BE2C (cell line): Measurements from ENCODE around the gene PIM3.

Experiments used
- DNase-seq: peaks from one replicate; pipeline ENCODE4 v3.0.0-alpha.2; 2020
- H3K27me3 ChIP-seq: fragments of 250-450 bp; sonication (Bioruptor Pico); 2 replicates; pipeline ENCODE4 v1.5.1; 2020; ENCODE audit warnings: mild to moderate bottlenecking
- H3K36me3 ChIP-seq: fragments of 250-450 bp; sonication (Bioruptor Pico); 2 replicates; pipeline ENCODE4 v1.5.1; 2020; ENCODE audit warnings: mild to moderate bottlenecking
- H3K4me1 ChIP-seq: fragments of 250-450 bp; sonication (Bioruptor Pico); 2 replicates; pipeline ENCODE4 v1.5.1; 2020
- H3K4me3 ChIP-seq: 2 replicates; pipeline ENCODE4 v1.5.1; 2011; ENCODE audit warnings: low read depth, low read length
- H3K9me3 ChIP-seq: fragments of 250-450 bp; sonication (Bioruptor Pico); 2 replicates; pipeline ENCODE4 v1.5.1; 2020
- CTCF ChIP-seq: IDR thresholded peaks from 2 replicates; pipeline ENCODE4 v1.5.1; 2012; ENCODE audit warnings: mild to moderate bottlenecking, low read depth, low read length

PIM3 gene

GRCh38 chr22:49926916-49927315 is 33.7 kb upstream of the PIM3 start:
- Histone ChIP-seq H3K9me3 (no peaks in the 10 kb centered on the region), H3K27me3 (peaks cover 2% of the 10 kb centered on the region; the same call in 1 of the 2 replicates), H3K4me1 (no peaks in the 10 kb centered on the region), H3K4me3 (no peak overlapping the region), H3K36me3 (no peaks in the 10 kb centered on the region)
- no peak for DNase-seq
- TF ChIP-seq CTCF = no peak

DNA sequence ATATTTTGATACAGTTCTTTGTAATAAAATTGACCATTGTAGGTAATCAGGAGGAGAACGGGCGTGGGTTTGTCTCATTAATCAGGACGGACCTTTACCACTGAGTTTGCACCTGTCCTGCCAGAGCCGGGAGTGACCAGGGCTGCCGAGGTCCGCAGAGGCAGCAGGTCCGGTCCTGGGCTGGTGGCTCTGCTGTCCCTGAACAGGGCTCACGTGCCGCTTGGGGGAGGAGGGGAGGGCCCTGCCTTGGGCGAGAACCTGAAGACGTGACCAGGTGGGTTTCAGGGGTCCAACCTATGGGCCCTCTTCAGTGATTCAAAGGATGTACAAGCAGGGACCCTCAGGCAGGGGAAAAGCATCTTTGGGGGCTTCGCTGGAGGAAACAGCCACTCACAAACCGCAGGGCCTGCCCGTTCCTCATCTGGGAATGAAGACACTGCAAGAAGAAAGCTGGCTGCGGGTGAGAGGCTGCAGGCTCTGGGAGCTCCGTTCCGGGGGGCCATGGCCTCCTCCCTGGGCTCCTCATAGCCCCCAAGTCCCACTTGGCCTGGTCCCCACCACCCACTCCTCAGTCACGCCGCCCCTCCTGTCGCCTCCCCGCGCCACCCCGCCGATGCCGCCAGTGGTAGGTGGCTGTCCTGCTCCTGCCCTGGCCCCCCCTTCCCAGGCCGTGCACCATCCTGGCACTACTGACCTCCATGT is 32.9 kb upstream of the PIM3 start:
- no peak for DNase-seq
- no peak for TF ChIP-seq CTCF
- H3K36me3 ChIP-seq = no peaks in the 10 kb centered on the region
- H3K4me3 ChIP-seq = no peak overlapping the region
- no peaks in the 10 kb centered on the region for H3K4me1 ChIP-seq
- H3K9me3 ChIP-seq = no peaks in the 10 kb centered on the region
- H3K27me3 ChIP-seq = peaks cover 2% of the 10 kb centered on the region; the same call in 1 of the 2 replicates

DNA sequence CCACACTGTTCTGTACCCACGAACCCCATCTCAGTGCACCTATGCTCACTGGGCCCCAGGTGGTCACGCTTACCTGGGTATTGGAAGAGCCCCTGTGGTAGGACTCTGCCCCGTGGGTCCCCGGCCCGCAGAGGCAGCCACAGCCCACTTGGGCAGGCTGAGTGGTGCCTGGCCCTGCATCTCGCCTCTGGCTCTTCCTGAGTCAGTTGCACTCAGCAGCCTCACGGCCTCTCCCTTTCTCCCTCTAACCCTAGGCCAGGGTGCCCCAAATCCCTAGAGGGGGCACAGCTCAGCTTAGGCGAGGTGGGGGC is 32.4 kb upstream of the PIM3 start:
- no peaks in the 10 kb centered on the region for H3K9me3 ChIP-seq
- H3K27me3 ChIP-seq = peaks cover 2% of the 10 kb centered on the region; the same call in 1 of the 2 replicates
- no peak overlapping the region for H3K4me3 ChIP-seq
- no peak for DNase-seq
- no peaks in the 10 kb centered on the region for H3K4me1 ChIP-seq
- no peak for TF ChIP-seq CTCF
- no peaks in the 10 kb centered on the region for H3K36me3 ChIP-seq

DNA sequence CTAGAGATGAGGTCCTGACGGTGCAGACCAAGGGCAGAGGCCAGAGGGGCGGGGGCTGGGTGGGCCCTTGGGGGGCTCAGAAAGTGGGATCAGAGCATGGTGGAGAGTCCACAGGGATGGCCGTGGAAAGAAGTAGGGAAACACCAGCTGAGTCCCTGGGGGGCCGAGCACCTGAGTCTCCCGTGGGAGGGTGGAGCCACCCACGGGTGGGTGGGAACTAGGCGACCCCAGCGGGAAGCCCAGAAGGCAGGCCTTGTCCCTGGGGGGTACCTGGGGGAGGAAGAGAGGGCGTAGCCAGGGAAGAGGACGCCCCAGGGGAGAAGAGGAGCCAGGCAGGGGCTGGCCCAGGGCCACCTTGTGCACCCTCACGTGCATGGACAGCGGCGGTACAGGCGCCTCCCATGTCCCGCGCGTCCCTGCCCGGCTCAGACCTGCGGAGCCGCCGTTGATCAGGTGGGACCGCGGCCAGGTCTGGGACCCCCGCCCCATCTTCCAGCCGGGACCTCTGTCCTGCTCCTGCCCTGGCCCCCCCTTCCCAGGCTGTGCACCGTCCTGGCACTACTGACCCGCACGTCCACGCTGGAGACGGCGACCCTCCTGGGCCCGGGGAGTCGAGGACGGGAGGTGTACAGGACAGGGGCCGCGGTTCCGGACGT is 31.9 kb upstream of the PIM3 start:
- Histone ChIP-seq H3K9me3 (no peaks in the 10 kb centered on the region), H3K27me3 (peaks cover 2% of the 10 kb centered on the region; the same call in 1 of the 2 replicates), H3K4me1 (peaks cover 5% of the 10 kb centered on the region; the same call in 1 of the 2 replicates), H3K4me3 (no peak overlapping the region), H3K36me3 (no peaks in the 10 kb centered on the region)
- DNase-seq = no peak
- no peak for TF ChIP-seq CTCF

DNA sequence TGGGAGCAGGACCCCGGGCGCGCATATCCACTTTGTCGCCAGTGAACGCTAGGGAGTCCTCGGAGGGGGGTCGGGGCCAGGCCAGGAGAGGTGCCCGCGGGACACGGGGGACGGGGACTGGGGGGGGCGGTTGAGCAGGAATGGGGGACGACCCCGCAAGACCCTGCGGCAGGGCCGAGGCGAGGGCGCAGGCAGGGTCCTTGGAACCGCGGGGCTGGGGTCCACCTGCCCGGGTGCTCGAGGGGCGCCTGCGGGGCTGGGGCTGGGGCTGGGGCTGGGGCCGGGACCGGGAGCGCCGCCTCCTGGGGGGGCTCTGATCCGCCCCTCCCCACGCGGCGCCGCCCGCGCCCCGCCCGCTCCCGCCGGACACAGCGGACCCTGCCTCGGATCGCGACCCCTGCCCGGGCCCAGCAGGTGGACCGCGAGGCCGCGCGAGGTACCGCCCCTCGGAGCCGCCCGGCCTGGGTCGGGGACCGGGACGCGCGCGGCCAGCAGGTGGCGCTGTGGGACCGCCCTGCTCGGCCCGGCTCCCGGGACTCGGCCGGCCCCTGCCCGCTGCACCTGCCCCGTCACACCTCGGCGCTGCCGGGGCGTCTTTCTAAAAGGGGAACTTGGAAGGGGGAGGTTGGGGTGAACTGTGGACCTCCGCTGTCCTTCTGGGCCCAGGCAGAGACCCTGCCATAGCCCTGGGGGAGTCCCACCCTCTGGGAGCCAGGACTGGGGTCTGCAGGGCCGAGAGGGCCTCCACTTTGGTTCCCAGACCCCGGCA is 31.2 kb upstream of the PIM3 start:
- H3K27me3 ChIP-seq = peaks cover 2% of the 10 kb centered on the region; the same call in 1 of the 2 replicates
- DNase-seq = peak; percentile 76
- H3K4me3 ChIP-seq = no peak overlapping the region
- H3K4me1 ChIP-seq = peaks cover 12% of the 10 kb centered on the region; the same call in 1 of the 2 replicates
- no peaks in the 10 kb centered on the region for H3K36me3 ChIP-seq
- TF ChIP-seq CTCF = peak; percentile 37
- H3K9me3 ChIP-seq = no peaks in the 10 kb centered on the region
